Panc1 (cell line): ENCODE measurements around the gene TRAF7.

Source experiments
- CTCF ChIP-seq: fragments of 450-650 bp; IDR thresholded peaks from 2 replicates; pipeline ENCODE4 v1.5.1; 2017; ENCODE audit warnings: mild to moderate bottlenecking
- REST ChIP-seq, 2 experiments: IDR thresholded peaks; 2 replicates each; pipeline ENCODE4 v1.6.1; 2011 to 2012; ENCODE audit warnings: low read depth in 2 of 2, control low read depth in 1 of 2, low read length in 1 of 2, mild to moderate bottlenecking in 1 of 2, moderate library complexity in 1 of 2; ENCODE audit not compliant: insufficient read depth in 1 of 2
- TCF7L2 ChIP-seq: IDR thresholded peaks from 2 replicates; pipeline ENCODE4 v1.6.1; 2011; ENCODE audit warnings: mild to moderate bottlenecking, low read depth, low read length, inconsistent platforms

GRCh38 chr16:2171601-2172178 lies 16.1 kb downstream of the TRAF7 start:
- TF ChIP-seq CTCF (no peak), TCF7L2 (no peak), REST (IDR thresholded peaks at IDR 0.05; ENCODE audit: insufficient read depth in 1 of 2, low read depth in 2 of 2, low read length in 1 of 2) (no peak)
